H1 (cell line): Measurements from ENCODE around the gene RELL1. TPM values are rescaled to one million over a fixed set of nuclear protein-coding genes. Genes with fewer than 3 reads are reported as not detected.

Experiments
- GTF2F1 ChIP-seq: IDR thresholded peaks from 2 replicates; pipeline ENCODE4 v1.6.1; 2012; ENCODE audit warnings: low read depth, low read length, improper control_type of control experiment, borderline replicate concordance
- RXRA ChIP-seq: IDR thresholded peaks from 2 replicates; pipeline ENCODE4 v1.6.1; 2011; ENCODE audit warnings: low read depth, mild to moderate bottlenecking, low read length, moderate library complexity; ENCODE audit not compliant: insufficient read depth
- SAP30 ChIP-seq: fragments of 300-600 bp; sonication (generic); IDR thresholded peaks from 2 replicates; pipeline ENCODE4 v1.7.1; 2012; ENCODE audit warnings: low read length, moderate library complexity, mild to moderate bottlenecking, inconsistent platforms; ENCODE audit not compliant: insufficient read depth, insufficient replicate concordance
- SP4 ChIP-seq: IDR thresholded peaks from 2 replicates; pipeline ENCODE4 v1.6.1; 2012; ENCODE audit warnings: low read length, inconsistent platforms
- SRF ChIP-seq: IDR thresholded peaks from 2 replicates; pipeline ENCODE4 v1.6.1; 2011; ENCODE audit warnings: mild to moderate bottlenecking, low read depth, low read length, moderate library complexity
- polyA plus RNA-seq, 7 experiments: library from polyadenylated mRNA; depleted of rRNA in 3 of 7; stranded (reverse) in 5 of 7; unstranded in 2 of 7; fragments of >200 nt in 5 of 7; fragments of 200-250 nt in 2 of 7; gene quantifications; 1 replicate in 5 of 7; 2 replicates in 1 of 7; 4 replicates in 1 of 7; pipeline versions ENCODE4 v1.2.1 to v1.2.3, GENCODE V29; 2011 to 2013; ENCODE audit warnings: missing spikeins in 2 of 7, mixed read lengths in 2 of 7
- total RNA-seq: library from RNA; stranded (reverse); fragmentation: NEBNext Ultra II Directional; extraction: Animal tissue kit (Norgen Biotek cat#: 25700); gene quantifications from 2 replicates; pipeline ENCODE4 v1.2.1, GENCODE V29; 2021

The RELL1 gene
- total and polyA plus RNA-seq, 2 of the 8 experiments (the other 6 are each of a cell fraction or from before 2014, with no cell fraction given), result 2.1 to 14.1 TPM

GRCh38 chr4:37641352-37641751, 44.8 kb downstream of the RELL1 start (continued):
- TF ChIP-seq SAP30, result no peak
- no peak for TF ChIP-seq SRF
- TF ChIP-seq GTF2F1, result no peak
- TF ChIP-seq SP4, result no peak
- TF ChIP-seq RXRA, result no peak
